ENCODE data around the gene SYNDIG1.

- TF ChIP-seq CTCF (IDR thresholded peaks at IDR 0.05; ENCODE audit: insufficient read depth, low read depth, low read length) (no peak), EZH2 (IDR thresholded peaks at IDR 0.05; ENCODE audit: insufficient read depth, low read length) (no peak)
Measured at GRCh38 chr20:24504331-24505285, 35.2 kb downstream of the SYNDIG1 start.

Data from astrocyte (in vitro differentiated cells and primary cell).